ENCODE results near the gene TULP4. TPM values are rescaled to one million over a fixed set of nuclear protein-coding genes. Genes with fewer than 3 reads are reported as not detected.
"Not testable (repeated sequence)": the region's sequence is repeated elsewhere in the genome, so short reads cannot be mapped to it uniquely, and the experiment has no call there.

Gene TULP4
- total and polyA plus RNA-seq, 4 donors, result 30.9 to 403 (median 84.8) TPM

DNA sequence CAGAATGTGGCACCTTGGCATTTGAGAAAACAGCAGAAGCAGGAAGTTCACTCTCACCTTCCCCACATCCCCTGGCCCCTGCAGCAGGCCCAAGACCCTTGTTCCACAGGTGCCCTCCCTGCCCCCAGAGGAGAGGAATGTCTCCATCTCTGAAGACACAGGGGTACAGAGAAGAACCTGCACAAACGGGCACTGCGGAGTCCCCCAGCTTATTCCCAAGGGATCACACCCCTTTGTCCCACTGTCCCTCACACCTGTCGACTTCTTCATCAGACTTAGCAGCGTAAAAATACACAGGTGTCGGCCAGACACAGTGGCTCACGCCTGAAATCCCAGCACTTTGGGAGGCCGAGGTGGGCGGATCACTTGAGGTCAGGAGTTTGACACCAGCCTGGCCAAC lies 204.8 kb downstream of the TULP4 start:
- Histone ChIP-seq H3K27ac (ENCODE audit: low read depth, low read length) (no peak overlapping the region), H3K27me3 (ENCODE audit: control insufficient read depth, insufficient read depth, low read length) (peaks cover 6% of the 10 kb centered on the region), H3K36me3 (ENCODE audit: control insufficient read depth, insufficient read depth, low read length) (peaks cover 4% of the 10 kb centered on the region), H3K9me3 (ENCODE audit: control insufficient read depth, insufficient read depth, low read length) (no peaks in the 10 kb centered on the region), H3K4me3 (ENCODE audit: low read depth, low read length) (no peak overlapping the region), H3K4me1 (ENCODE audit: control insufficient read depth, insufficient read depth, low read length) (peaks cover 22% of the 10 kb centered on the region)
- no peak for DNase-seq (ENCODE audit: low read depth in 4 of 6, low spot score in 6 of 6)
- WGBS (ENCODE audit: insufficient coverage), result 81% methylated on average over 7 of the region's 8 CpGs

DNA sequence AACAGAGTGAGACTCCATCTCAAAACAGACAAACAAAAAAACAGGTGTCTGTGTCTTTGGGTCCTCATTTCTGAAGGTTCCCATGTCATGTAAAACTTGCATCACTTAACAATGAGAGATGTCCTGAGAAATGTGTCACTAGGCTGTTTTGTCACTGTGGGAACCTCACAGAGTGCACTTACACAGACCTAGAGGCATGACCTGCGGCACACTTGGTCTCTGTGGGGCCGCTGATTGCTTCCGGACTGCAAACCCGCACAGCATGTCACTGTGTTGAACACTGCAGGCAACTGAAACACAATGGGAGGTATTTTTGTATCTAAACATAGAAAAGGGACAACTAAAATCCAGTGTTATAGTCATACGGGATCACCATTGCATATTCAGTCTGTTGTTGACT lies 205.3 kb downstream of the TULP4 start:
- no peak for DNase-seq (ENCODE audit: low read depth in 4 of 6, low spot score in 6 of 6)
- H3K36me3 ChIP-seq (ENCODE audit: control insufficient read depth, insufficient read depth, low read length), result peaks cover 4% of the 10 kb centered on the region
- no peaks in the 10 kb centered on the region for H3K9me3 ChIP-seq (ENCODE audit: control insufficient read depth, insufficient read depth, low read length)
- no peak overlapping the region for H3K27ac ChIP-seq (ENCODE audit: low read depth, low read length)
- WGBS (ENCODE audit: insufficient coverage), result 34% methylated on average over 5 of the region's 5 CpGs
- peaks cover 6% of the 10 kb centered on the region for H3K27me3 ChIP-seq (ENCODE audit: control insufficient read depth, insufficient read depth, low read length)
- no peak overlapping the region for H3K4me3 ChIP-seq (ENCODE audit: low read depth, low read length)
- H3K4me1 ChIP-seq (ENCODE audit: control insufficient read depth, insufficient read depth, low read length), result peaks cover 22% of the 10 kb centered on the region

DNA sequence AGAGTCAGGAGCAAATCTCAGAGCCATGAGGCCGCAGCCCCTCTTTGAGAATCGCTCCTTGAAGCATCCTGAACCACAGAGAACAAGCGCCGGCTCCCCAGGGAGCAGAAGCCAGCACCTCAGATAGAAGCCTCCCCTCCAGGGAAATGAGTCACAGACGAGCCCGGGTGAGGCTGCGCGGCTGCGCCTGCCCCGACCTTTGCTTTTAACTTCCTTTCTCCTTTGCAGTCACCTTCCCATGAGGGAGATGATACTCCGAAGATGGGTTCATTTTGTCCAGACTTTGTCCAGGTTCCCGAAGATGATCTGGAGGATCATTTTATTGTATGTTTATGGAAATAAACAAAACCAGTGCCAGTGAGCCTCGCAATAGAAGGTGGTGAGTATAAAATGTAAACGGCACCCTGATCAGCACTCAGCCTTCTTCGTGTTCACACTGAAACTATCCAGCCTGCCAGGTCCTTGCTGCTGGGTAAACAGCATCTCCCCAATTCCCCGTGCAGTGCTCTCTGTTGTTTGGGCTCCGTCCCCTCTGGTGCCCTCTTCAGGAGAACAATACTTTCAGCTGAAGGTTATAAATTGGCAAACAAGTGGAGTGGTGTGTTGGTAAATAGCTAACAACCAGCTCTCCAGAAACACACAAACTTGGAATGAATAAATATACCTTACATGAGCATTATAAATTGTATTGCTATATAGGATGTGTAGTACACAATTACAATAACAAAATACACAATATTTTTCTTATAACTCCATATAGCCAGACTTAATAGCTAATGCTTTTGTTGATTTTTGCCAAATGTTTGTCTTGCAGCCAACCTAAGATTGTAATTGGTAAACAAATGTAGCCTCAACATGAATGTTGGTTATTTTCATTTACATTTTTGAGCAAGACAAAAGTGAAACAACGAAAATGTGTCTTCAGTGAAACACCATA lies 206.2 kb downstream of the TULP4 start:
- H3K4me1 ChIP-seq (ENCODE audit: control insufficient read depth, insufficient read depth, low read length), result peaks cover 22% of the 10 kb centered on the region
- H3K27ac ChIP-seq (ENCODE audit: low read depth, low read length), result no peak overlapping the region
- H3K4me3 ChIP-seq (ENCODE audit: low read depth, low read length), result no peak overlapping the region
- peak in 3 of 6 donors; percentile 51 to 91 (median 78) for DNase-seq (ENCODE audit: low read depth in 4 of 6, low spot score in 6 of 6)
- no peaks in the 10 kb centered on the region for H3K9me3 ChIP-seq (ENCODE audit: control insufficient read depth, insufficient read depth, low read length)
- H3K36me3 ChIP-seq (ENCODE audit: control insufficient read depth, insufficient read depth, low read length), result peaks cover 4% of the 10 kb centered on the region
- WGBS (ENCODE audit: insufficient coverage), result 8% methylated on average over 6 of the region's 18 CpGs
- H3K27me3 ChIP-seq (ENCODE audit: control insufficient read depth, insufficient read depth, low read length), result peaks cover 6% of the 10 kb centered on the region

DNA sequence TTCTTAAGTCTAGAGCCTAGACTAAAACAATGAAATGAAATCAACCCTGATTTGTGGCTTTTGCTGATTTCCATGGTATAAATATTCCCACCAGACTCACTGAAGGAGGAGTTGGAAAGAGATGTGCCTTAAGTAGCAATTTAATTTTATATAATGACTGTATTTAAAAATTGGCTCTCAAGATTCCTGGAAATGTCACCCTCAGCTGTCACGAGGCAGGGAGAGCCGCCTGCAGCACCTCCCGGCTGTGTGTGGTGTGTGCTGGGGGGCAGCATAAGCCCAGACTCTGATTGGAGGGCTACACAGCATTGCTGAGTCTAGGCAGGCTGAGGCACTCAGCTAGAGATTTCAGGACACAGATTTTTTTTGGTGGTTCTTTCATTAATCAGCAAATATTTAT lies 207.0 kb downstream of the TULP4 start:
- Histone ChIP-seq H3K4me1 (ENCODE audit: control insufficient read depth, insufficient read depth, low read length) (peaks cover 22% of the 10 kb centered on the region), H3K4me3 (ENCODE audit: low read depth, low read length) (no peak overlapping the region), H3K36me3 (ENCODE audit: control insufficient read depth, insufficient read depth, low read length) (peaks cover 7% of the 10 kb centered on the region), H3K9me3 (ENCODE audit: control insufficient read depth, insufficient read depth, low read length) (peaks cover 2% of the 10 kb centered on the region), H3K27me3 (ENCODE audit: control insufficient read depth, insufficient read depth, low read length) (peaks cover 6% of the 10 kb centered on the region), H3K27ac (ENCODE audit: low read depth, low read length) (no peak overlapping the region)
- peak in 2 of 6 donors; percentile 60 to 79 for DNase-seq (ENCODE audit: low read depth in 4 of 6, low spot score in 6 of 6)
- 25% methylated on average over 3 of the region's 3 CpGs for WGBS (ENCODE audit: insufficient coverage)

DNA sequence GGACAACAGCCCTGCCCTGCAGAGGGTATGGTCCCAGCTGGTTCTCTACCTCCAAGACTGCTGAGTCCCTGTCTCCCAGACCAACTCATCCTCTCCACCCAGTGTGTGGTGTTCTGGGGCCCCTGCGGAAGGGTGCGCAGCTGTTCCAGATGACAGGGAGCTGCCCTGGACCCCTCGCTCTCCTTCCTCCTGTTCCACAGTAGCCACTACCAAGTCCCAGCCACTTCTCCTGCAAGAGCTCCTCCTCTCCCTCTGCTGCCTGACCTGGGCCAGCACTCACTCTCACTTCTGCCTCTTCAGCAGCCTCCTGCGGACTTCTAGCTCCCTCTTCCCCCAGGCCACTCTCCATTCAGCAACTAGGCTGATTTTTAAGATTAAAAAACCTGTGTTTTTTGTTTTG lies 207.5 kb downstream of the TULP4 start:
- WGBS (ENCODE audit: insufficient coverage), result 82% methylated on average over 3 of the region's 4 CpGs
- no peak for DNase-seq (ENCODE audit: low read depth in 4 of 6, low spot score in 6 of 6)
- Histone ChIP-seq H3K9me3 (ENCODE audit: control insufficient read depth, insufficient read depth, low read length) (peaks cover 2% of the 10 kb centered on the region), H3K4me1 (ENCODE audit: control insufficient read depth, insufficient read depth, low read length) (peaks cover 22% of the 10 kb centered on the region), H3K27me3 (ENCODE audit: control insufficient read depth, insufficient read depth, low read length) (peaks cover 6% of the 10 kb centered on the region), H3K36me3 (ENCODE audit: control insufficient read depth, insufficient read depth, low read length) (peaks cover 3% of the 10 kb centered on the region), H3K4me3 (ENCODE audit: low read depth, low read length) (no peak overlapping the region), H3K27ac (ENCODE audit: low read depth, low read length) (no peak overlapping the region)

DNA sequence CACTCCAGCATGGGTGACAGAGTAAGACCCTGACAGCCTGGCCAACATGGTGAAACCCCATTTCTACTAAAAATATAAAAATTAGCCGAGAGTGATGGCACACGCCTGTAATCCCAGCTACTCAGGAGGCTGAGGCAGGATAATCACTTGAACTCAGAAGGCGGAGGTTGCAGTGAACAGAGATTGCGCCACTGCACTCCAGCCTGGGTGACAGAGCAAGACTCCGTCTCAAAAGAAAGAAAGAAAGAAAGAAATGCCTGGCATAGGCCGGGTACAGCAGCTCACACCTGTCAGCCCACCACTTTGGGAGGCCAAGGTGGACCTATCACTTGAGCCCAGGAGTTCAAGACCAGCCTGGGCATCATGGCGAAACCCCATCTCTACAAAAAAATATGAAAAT lies 208.7 kb downstream of the TULP4 start:
- not testable (repeated sequence) for H3K27me3 ChIP-seq (ENCODE audit: control insufficient read depth, insufficient read depth, low read length); DNase-seq (ENCODE audit: low read depth in 4 of 6, low spot score in 6 of 6); H3K4me3 ChIP-seq (ENCODE audit: low read depth, low read length); H3K36me3 ChIP-seq (ENCODE audit: control insufficient read depth, insufficient read depth, low read length); H3K27ac ChIP-seq (ENCODE audit: low read depth, low read length); H3K9me3 ChIP-seq (ENCODE audit: control insufficient read depth, insufficient read depth, low read length)
- 91% methylated on average over 6 of the region's 7 CpGs for WGBS (ENCODE audit: insufficient coverage)
- peaks cover 20% of the 10 kb centered on the region for H3K4me1 ChIP-seq (ENCODE audit: control insufficient read depth, insufficient read depth, low read length)

DNA sequence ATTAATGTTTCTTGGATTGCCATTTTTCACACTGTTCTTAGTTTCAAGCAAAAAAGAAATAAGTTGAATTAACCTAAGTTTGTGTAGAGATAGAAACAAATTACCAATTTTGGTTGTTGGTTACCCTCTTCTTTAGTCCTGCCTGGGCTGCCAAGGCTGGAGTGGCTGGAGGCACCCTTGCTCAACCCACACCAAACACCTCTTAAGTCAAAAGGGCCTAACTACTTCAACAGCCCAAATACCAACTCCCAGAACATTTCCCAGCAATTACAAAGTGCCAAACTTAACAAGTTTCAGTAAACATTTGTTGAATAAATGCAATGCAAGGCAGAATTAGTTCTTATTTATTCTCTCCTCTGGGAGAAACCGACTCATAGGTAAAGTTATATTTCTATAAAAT lies 209.5 kb downstream of the TULP4 start:
- no peak overlapping the region for H3K4me3 ChIP-seq (ENCODE audit: low read depth, low read length)
- H3K36me3 ChIP-seq (ENCODE audit: control insufficient read depth, insufficient read depth, low read length), result peaks cover 3% of the 10 kb centered on the region
- H3K27ac ChIP-seq (ENCODE audit: low read depth, low read length), result no peak overlapping the region
- peaks cover 13% of the 10 kb centered on the region for H3K4me1 ChIP-seq (ENCODE audit: control insufficient read depth, insufficient read depth, low read length)
- H3K27me3 ChIP-seq (ENCODE audit: control insufficient read depth, insufficient read depth, low read length), result peaks cover 2% of the 10 kb centered on the region
- WGBS (ENCODE audit: insufficient coverage), result no CpG with 5 or more reads among the region's 1 CpG
- no peak for DNase-seq (ENCODE audit: low read depth in 4 of 6, low spot score in 6 of 6)
- H3K9me3 ChIP-seq (ENCODE audit: control insufficient read depth, insufficient read depth, low read length), result peaks cover 3% of the 10 kb centered on the region

DNA sequence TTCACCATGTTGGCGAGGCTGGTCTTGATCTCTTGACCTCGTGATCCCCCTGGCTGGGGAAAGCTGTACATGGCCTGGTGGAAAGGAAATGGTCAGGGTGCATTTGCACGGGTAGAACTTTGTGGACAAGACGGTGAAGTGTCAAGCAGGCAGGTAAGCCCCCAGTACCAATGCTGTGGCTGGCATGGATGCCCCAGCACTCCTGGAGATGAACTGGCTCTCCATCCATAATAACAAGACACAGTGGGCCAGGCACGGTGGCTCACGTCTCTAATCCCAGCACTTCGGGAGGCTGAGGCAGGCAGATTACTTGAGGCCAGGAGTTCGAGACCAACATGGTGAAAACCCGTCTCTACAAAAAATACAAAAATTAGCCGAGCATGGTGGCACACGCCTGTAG lies 210.4 kb downstream of the TULP4 start:
- WGBS (ENCODE audit: insufficient coverage), result 96% methylated on average over 5 of the region's 11 CpGs
- Histone ChIP-seq H3K27ac (ENCODE audit: low read depth, low read length) (no peak overlapping the region), H3K4me3 (ENCODE audit: low read depth, low read length) (no peak overlapping the region), H3K36me3 (ENCODE audit: control insufficient read depth, insufficient read depth, low read length) (peaks cover 3% of the 10 kb centered on the region), H3K4me1 (ENCODE audit: control insufficient read depth, insufficient read depth, low read length) (peaks cover 13% of the 10 kb centered on the region), H3K9me3 (ENCODE audit: control insufficient read depth, insufficient read depth, low read length) (peaks cover 4% of the 10 kb centered on the region), H3K27me3 (ENCODE audit: control insufficient read depth, insufficient read depth, low read length) (peaks cover 2% of the 10 kb centered on the region)
- DNase-seq (ENCODE audit: low read depth in 4 of 6, low spot score in 6 of 6), result no peak

DNA sequence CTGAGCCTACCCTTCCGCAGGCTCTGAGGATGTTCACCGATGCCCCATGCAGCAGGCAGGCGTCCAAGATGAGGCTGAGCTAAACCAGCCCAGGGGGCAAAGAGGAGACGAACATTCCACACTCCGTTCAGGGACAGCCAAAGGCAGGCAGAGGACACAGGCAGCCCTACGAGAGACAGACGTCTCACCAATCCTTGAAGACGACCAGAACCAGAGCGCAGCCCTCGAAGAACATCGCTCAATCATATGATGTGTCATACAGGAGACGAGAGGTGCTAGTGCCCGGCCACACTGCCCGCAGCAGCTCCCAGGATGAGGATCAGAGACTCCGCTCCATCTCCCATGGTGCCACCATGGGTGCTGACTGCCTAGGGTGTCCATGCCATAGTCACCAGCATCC lies 212.0 kb downstream of the TULP4 start:
- 95% methylated on average over 15 of the region's 15 CpGs for WGBS (ENCODE audit: insufficient coverage)
- Histone ChIP-seq H3K36me3 (ENCODE audit: control insufficient read depth, insufficient read depth, low read length) (peaks cover 3% of the 10 kb centered on the region), H3K9me3 (ENCODE audit: control insufficient read depth, insufficient read depth, low read length) (peaks cover 6% of the 10 kb centered on the region), H3K4me3 (ENCODE audit: low read depth, low read length) (no peak overlapping the region), H3K4me1 (ENCODE audit: control insufficient read depth, insufficient read depth, low read length) (peaks cover 6% of the 10 kb centered on the region), H3K27ac (ENCODE audit: low read depth, low read length) (no peak overlapping the region), H3K27me3 (ENCODE audit: control insufficient read depth, insufficient read depth, low read length) (no peaks in the 10 kb centered on the region)
- DNase-seq (ENCODE audit: low read depth in 4 of 6, low spot score in 6 of 6), result no peak

DNA sequence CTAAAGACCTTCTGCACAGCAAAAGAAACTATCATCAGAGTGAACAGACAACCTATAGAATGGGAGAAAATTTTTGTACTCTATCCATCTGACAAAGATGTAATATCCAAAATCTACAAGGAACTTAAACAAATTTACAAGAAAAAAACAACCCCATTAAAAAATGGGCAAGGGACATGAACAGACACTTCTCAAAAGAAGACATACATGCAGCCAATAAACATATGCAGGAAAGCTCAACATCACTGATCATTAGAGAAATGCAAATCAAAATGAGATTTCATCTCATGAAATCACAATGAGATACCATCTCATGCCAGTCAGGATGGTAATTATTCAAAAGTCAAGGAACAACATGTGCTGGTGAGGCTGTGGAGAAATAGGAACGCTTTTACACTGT lies 215.6 kb downstream of the TULP4 start:
- not testable (repeated sequence) for H3K9me3 ChIP-seq (ENCODE audit: control insufficient read depth, insufficient read depth, low read length); H3K27ac ChIP-seq (ENCODE audit: low read depth, low read length); H3K27me3 ChIP-seq (ENCODE audit: control insufficient read depth, insufficient read depth, low read length); H3K4me3 ChIP-seq (ENCODE audit: low read depth, low read length); H3K36me3 ChIP-seq (ENCODE audit: control insufficient read depth, insufficient read depth, low read length); DNase-seq (ENCODE audit: low read depth in 4 of 6, low spot score in 6 of 6); H3K4me1 ChIP-seq (ENCODE audit: control insufficient read depth, insufficient read depth, low read length)
- WGBS (ENCODE audit: insufficient coverage), result no CpG with 5 or more reads among the region's 1 CpG

Data from spinal cord (tissue), 10 donors.